HT1080 (cell line): ENCODE data around the gene EBF4. TPM values are rescaled to one million over a fixed set of nuclear protein-coding genes. Genes with fewer than 3 reads are reported as not detected.
A peak's percentile ranks its signal among the peaks of the same experiment; 100 is the strongest.
"Not testable (repeated sequence)": the region's sequence is repeated elsewhere in the genome, so short reads cannot be mapped to it uniquely, and the experiment has no call there.

Experiments
- DNase-seq: peaks from one replicate; pipeline ENCODE4 v3.0.0-alpha.2; 2015; ENCODE audit warnings: low read depth
- total RNA-seq: library from RNA; depleted of rRNA; stranded (reverse); fragments of >200 nt; shearing (Covaris generic); gene quantifications from 2 replicates; pipeline ENCODE4 v1.2.3, GENCODE V29; 2014

EBF4 gene
- total RNA-seq, 1 experiment from 2014 or later = not detected

GRCh38 chr20:2755451-2756055, 63.0 kb downstream of the EBF4 start:
- no peak for DNase-seq

GRCh38 chr20:2756056-2756611, 63.6 kb downstream of the EBF4 start:
- DNase-seq = peak; percentile 38

- no peak for DNase-seq
Observed at GRCh38 chr20:2757001-2757400, 64.4 kb downstream of the EBF4 start.

- no peak for DNase-seq
Observed at GRCh38 chr20:2757969-2758368, 65.4 kb downstream of the EBF4 start.

- no peak for DNase-seq
Observed at GRCh38 chr20:2759143-2759542, 66.6 kb downstream of the EBF4 start.

- no peak for DNase-seq
Observed at GRCh38 chr20:2759603-2760296, 67.2 kb downstream of the EBF4 start.

- no peak for DNase-seq
Observed at GRCh38 chr20:2760297-2760951, 67.8 kb downstream of the EBF4 start.

- no peak for DNase-seq
Observed at GRCh38 chr20:2760952-2761305, 68.3 kb downstream of the EBF4 start.

- no peak for DNase-seq
Observed at GRCh38 chr20:2761885-2762284, 69.3 kb downstream of the EBF4 start.

- DNase-seq = no peak
Observed at GRCh38 chr20:2762578-2763131, 70.1 kb downstream of the EBF4 start.

GRCh38 chr20:2763186-2763585, 70.6 kb downstream of the EBF4 start:
- DNase-seq = no peak

- DNase-seq = peak; percentile 45
Observed at GRCh38 chr20:2767768-2768631, 75.4 kb downstream of the EBF4 start.

- DNase-seq = no peak
Observed at GRCh38 chr20:2768632-2769015, 76.0 kb downstream of the EBF4 start.

- not testable (repeated sequence) for DNase-seq
Observed at GRCh38 chr20:2770091-2770490, 77.5 kb downstream of the EBF4 start.

- peak; percentile 82 for DNase-seq
Observed at GRCh38 chr20:2771631-2772080, 79.1 kb downstream of the EBF4 start.

GRCh38 chr20:2773812-2774211, 81.2 kb downstream of the EBF4 start:
- no peak for DNase-seq

- no peak for DNase-seq
Observed at GRCh38 chr20:2775139-2775538, 82.6 kb downstream of the EBF4 start.

- DNase-seq = no peak
Observed at GRCh38 chr20:2778602-2779321, 86.2 kb downstream of the EBF4 start.

- no peak for DNase-seq
Observed at GRCh38 chr20:2780948-2781347, 88.4 kb downstream of the EBF4 start.

- no peak for DNase-seq
Observed at GRCh38 chr20:2783908-2784566, 91.5 kb downstream of the EBF4 start.
